Ramos (cell line): ENCODE data around the gene PLXDC1.

ENCODE experiments used
- in situ Hi-C: fragments of 300-500 bp; cut with MboI; formaldehyde crosslinking; loops from one replicate; pipeline ENCODE4 v1.14.3; 2022; ENCODE audit warnings: low sequenced_read_pairs; ENCODE audit not compliant: unreplicated experiment

Gene PLXDC1

DNA sequence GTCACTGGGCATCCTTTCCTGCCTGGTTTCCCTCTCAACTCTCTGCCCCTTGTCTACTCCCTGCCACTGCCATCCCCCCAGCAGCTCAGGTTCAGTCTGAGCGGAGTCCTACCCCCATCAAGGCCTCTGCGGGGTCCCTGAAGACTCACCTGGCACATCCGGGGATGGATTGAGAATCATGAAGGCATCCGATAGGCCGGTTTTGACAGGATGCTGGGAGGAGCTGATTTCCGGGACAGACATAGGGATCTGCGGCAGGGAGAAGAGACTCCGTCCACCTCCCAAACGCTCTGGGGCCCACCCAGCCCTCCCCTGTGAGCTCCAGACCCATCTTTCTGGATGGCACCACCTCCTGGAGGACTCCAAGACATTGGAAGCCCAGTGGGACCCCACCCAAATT lies 45.7 kb downstream of the PLXDC1 start:
- in situ Hi-C loops: no loop called here

DNA sequence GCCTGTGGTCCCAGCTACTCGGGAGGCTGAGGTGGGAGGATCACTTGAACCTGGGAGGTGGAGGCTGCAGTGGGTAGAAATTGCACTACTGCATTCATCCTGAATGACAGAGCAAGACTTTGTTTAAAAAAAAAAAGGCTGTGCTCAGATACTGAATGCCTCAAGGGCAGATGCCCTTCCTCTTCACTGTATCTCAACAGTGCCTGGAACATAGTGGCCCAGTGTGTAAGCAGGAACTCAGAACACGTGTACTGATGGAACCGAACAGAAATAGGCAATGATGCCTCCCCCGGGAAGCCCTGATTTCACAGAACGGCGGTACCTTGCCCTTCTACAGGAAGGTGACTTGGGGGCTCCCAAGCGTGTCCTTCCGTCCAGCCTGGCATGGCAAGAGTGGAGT lies 46.8 kb downstream of the PLXDC1 start:
- in situ Hi-C loops: no loop called here

DNA sequence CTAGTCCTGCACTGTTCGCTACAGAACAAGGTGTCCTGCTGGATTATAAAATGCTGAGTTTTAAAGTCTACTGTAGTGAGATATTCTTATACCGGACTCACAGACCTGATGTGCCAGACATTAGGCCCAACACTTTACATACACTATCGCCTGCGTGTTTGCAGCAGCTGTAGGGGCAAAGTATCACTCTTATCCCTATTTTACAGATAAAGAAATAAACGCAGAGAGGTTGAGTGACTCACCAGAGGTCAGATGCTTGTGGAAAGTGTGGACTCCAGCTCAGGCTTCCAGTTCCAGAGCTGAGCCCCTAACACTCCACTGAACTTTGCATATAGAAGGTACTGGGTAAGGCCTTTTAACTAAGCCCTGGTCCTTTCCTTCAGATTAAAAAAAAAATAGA lies 47.4 kb downstream of the PLXDC1 start:
- in situ Hi-C loops: no loop called here

DNA sequence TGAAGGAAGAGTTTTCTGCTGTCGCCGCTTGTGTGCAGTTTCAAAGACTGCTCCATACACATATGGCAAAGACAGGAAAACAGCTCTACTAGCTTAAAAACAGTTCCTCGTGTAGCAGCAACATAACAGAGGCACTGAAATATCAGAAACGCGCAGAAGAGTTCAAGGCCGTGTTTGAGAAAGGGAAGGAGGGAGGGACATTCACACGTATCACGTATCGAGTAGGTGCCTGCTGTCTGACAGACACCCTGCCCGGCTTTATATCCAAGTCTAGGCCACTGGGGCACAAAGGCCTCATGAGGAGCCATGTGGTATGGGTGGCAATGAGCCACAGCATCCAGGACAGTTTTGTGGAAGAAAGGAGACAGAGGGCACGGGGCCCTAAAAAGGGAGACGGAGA lies 50.3 kb downstream of the PLXDC1 start:
- in situ Hi-C loops: no loop called here

DNA sequence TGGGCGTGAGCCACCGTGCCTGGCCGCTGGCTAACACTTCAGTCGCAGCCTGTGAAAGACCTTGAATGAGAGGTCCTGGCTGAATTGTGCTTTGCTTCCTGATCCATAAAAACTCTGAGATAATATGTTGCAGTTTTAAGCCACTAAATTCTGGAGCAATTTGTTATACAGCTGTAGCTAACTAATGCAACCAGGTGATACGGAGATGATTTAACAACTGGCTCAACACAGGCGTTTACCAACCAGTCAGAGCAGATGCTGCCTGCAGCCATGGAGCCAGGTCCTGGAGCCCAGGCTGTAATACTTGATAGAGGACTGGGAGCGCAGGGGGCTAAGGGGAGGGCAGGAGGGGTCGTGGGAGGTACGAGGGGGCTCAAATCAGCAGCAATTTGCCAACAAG lies 50.9 kb downstream of the PLXDC1 start:
- in situ Hi-C loops: no loop called here

DNA sequence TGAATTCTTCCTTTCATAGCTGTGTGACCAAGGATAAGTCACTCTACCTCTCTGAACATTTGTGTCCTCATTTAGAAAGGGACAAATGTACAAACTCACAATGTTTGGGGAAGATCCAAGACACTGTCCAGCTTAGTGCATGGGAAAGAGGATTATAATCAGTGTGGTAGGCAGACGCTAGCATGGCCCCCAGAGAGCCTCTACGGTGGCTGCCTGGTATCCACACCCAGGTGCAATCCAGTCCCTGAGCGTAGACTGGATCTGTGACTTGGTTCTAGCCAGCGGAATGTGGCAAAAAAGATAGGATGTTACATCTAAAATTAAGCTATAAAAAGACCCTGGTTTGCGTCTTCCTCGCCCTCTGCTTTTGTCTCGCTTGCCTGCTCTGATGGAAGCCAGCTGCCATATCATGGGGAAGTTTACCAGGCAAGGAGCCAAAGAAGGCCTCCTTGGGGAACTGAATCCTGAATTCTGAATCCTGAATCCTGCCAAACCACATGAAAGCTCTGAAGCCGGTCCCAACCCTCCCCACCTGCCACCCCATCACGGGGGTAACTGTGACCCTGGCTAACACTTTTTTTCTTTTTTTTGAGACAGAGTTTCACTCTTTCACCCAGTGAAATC lies 51.7 kb downstream of the PLXDC1 start:
- in situ Hi-C loops: no loop called here

DNA sequence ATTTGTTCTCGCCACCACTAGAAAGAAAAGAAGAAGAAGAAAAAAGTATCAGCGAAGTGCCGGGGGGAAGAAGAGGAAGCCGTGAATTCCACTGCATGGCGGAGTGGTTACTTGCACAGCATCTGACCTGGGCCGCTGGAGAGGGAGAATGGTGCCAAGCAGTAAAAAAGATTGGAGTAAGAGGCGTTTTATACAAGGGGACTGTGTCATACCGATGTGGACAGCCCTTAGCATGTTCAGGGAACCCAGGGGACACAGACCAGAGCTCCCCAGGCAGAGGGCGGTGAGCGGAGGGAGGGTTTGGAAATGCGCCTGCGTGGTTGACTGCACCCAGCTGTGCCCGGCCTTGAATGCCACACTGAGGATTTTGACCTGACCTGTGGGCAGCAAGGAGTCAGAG lies 52.8 kb downstream of the PLXDC1 start:
- in situ Hi-C loops: no loop called here

DNA sequence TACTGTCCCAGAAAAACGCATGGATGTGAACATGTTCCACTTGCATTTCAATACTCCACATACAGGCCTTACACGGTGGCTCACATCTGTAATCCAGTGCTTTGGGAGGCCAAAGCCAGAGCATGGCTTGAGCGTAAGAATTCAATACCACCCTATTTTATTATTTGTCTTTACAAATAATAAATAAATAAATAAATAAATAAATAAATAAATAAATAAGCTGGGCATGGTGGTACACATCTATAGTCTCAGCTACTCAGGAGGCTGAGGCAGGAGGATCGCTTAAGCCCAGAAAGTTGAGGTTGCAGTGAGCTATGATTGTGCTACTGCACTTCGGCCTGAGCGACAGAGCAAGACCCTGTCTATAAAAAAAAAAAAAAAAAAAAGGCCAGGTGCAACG lies 53.9 kb downstream of the PLXDC1 start:
- in situ Hi-C loops: no loop called here

DNA sequence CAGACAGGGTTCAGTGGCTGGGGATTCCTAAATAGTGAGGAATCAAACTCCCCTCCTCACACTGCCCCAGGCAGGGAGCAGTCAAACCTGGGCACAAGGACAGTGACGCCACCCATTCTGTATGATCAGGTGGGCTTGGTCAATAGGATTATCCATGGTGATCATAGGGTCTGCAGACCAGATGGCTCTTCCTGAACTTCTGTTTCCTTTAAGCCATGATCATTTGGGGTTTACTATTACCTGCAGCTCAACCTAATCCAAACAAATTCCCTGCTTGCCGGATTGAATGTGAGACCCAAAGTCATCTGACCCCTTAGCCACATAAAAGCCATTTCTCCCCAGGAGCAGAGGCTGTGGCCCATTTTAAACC lies 54.3 kb downstream of the PLXDC1 start:
- in situ Hi-C loops: no loop called here

DNA sequence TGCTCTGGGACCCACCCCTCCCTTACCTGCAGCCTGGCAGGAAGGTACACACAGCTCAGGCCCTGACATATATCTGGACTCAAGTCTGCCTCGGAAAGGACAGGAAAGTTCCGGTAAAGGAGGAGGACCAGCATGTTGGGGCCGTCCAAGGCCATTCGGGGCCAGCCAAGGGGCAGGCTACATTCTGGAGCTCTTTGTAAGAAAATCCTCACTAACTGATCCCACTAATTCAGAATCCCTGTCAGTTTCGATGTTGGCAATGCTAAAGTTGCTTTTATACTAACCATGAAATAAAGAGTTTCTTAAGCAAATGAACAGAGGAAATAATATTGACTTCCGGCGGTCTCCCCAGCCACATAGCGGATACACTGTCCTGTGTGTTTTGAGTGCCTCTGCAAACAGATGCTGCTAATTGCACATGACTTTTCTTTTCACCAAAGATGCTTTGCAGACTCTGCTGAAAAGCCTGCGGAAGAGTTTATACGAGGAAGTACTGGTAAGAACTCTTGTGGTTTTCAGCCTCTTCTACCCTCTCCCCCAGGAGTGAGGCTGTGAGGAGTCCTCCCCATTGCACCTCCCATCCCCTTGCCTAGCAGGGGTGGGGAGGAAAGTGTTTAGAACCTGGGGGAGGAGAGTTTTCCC lies 54.8 kb downstream of the PLXDC1 start:
- in situ Hi-C loops: no loop called here

DNA sequence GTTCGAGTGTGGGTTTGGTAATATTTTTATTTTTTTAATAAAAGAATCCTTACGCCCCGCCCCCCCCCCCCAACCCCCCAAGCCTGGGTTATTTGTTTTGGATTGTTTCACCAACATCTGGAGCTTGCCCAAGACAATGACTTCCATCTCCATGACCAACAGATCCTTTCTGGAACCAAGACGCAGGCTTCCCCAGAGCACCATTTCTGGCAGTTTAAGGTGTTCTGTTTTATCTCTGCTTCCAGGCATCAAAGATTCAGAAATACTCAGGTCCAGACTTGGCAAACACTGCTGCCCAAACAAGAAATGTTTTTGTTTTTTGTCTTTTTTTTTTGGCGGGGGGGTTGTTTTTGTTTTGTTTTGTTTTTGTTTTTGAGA lies 56.1 kb downstream of the PLXDC1 start:
- in situ Hi-C loops: no loop called here

DNA sequence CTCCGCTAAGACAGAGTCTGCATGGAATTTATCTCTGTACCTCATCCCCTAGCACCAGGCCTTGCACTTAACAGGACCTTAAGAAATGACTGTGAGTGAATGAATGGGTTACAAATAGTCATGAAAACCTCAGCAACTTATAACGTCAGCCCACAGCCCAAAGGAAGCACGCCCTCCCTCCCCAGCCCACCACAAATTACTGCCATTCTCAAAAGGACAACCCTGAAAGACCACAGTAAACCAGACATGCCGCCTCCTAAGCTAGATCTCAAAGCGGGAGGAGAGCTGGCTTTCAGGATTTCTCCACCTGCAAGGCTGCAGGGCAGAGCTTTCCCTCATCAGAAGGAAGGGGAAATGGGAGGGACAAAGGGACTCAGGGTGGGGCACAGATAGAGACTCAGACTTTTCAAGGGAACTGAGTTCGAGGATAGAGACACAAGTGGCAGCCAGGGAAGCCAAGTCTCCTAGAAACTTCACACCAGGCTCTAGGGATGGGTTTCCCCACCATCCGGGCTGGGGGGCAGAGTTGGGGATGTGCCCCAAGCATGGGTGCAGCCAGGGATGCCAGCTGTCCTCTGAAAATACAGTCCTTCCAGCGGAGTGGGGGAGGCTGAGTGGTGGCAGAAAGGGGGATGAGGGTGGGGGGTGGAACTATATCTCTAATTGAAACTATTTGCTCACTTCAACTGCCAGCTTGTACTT lies 56.7 kb downstream of the PLXDC1 start:
- in situ Hi-C loops: no loop called here

DNA sequence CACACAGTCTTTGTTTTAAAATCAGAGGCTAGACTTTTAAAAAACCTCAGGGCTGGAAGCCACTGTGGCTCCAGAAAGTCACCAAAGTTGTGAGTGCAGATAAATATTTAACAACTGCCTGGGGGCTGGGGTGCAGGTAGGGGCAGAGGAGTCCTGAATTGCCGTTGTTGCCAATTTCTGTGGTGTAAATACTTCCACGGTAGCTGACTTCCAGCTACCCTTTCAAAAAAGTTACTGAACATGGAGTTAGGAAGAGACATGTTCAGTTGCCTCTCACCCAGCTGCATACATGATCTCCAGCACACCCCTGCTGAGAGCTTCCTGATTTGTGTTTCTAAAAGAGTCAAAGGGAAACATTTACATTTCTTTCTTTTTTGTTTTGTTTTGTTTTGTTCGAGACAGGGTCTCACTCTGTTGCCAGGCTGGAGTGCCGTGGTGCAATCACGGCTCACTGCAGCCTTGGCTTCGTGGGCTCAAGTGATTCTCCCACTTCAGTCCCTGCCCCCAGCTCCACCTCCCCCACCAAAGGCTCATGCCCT lies 58.7 kb downstream of the PLXDC1 start:
- in situ Hi-C loops: no loop called here

DNA sequence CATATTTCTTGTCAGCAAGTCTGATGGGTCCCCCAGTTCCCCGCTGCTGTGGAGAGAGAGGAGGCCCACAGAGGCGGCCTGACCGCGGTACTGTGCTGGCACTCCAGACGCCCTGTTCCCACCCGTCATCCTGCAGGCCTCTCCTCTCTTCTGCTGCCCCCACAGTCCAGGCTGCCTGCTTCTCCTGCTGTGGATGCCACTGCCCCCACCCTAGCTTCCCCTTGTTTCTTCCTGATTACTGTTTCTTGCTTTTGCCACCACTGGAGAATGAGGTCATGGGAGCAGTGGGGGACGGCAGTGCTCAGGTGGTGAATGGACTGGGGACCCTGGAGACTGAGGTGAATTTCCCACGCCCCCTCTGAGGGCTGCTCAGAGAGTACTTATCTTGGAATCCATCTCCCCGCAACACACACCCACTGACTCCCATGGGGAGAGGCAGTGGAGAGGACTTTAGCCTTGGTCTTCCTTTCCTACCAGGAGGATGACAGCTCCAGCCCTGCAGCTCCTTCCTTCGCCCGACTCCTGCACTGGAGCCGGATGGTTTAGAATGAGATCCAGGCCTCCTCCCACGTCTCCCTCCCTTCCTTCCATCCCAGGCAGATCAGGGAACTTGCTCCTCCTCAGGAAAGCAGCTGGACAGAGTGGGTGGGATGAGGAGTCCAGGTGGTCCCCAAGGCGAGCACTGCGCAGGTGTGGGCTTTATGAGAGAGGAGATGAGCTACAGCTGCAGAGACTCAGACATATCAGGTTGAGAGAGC lies 60.4 kb downstream of the PLXDC1 start:
- in situ Hi-C loops: no loop called here

DNA sequence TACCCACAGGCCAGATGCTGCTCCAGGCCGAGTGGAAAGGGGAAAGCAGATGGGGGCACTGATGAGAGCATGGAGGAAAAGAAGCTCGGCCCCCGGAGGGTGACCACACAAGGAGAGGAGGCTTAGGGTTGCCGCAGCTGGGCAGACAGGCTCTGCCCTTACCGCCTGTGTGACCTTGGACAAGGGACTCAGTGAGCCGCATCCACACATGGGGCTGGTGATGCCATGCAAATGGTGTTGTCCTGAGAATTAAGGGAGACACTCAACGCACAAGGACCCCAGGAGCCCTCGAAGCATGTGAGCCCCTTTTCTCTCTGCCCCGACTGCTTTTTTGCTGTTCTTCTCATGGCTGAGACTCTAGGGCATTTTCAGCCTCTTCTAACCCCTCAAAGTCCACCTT lies 61.0 kb downstream of the PLXDC1 start:
- in situ Hi-C loops: no loop called here

DNA sequence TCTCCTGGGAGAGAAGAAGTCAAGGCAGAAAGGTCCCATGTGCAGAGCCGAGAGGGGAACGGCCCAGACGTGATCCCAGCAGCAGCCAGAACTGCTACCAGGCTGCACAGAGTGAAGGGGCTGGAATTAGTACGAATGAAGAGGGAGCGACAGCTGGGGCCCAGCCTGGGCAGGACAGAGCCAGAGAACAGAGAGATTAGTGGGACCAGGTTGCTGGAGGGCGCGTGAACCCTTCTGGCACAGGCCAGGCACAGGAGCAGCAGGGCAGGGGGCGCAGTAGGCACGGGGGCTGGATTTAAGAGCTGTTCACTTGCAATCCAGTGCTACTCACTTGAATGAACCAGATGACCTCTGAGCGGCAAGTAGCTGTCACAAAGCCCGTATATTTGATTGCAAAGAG lies 66.9 kb downstream of the PLXDC1 start:
- in situ Hi-C loops: no loop called here

DNA sequence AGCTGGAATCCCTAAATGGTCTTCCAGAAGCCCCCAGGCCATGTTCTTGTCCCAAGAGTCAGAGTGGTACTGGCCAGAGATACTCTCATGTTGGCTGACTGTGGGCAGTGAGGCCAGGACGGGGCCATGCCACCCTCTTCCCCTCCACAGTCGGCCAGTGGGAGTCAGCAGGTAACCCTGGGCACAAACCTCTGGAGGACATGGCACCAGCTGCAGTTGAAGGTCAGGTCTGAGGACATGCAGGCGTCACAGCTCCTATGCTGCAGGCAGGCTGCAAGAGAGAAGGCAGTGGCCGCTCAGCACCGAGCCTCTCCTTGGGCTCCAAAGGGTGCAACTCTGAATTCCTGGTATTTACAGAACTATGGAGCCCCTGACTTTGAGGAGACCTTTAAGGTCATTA lies 68.2 kb downstream of the PLXDC1 start:
- in situ Hi-C loops: no loop called here

DNA sequence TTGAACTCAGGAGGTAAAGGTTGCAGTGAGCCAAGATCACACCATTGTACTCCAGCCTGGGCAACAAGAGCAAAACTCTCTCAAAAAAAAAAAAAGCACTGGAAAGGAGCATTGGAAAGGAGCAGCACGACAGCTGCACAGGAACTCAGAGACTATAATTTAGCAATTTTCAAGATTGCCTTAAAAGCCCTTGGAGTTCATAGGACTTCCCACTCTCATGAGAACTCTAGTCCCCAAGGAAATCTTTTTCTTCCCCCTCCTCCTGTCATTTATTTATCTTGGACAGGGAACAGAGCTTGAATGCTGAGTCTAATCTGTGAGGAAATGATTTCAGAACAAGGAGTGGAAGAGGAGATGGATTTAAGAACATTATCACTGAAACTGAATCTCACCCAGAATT lies 69.0 kb downstream of the PLXDC1 start:
- in situ Hi-C loops: no loop called here

DNA sequence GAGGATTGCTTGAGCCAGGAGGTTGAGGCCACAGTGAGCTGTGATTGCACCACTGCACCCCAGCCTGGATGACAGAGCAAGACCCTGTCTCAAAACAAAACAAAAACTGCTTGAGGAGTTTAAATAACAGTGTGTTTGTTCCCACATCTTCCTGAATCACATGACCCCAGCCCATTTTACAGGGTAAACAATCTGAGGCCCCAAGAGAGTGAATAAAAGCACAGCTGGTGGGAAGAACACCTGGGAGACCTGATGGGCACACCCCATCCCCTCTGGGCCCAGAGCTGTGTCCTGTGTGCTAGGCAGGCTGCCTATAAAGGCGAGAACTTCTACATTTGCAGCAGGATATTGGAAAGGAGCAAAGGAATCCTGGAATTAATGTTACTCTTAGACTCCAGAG lies 69.6 kb downstream of the PLXDC1 start:
- in situ Hi-C loops: no loop called here

DNA sequence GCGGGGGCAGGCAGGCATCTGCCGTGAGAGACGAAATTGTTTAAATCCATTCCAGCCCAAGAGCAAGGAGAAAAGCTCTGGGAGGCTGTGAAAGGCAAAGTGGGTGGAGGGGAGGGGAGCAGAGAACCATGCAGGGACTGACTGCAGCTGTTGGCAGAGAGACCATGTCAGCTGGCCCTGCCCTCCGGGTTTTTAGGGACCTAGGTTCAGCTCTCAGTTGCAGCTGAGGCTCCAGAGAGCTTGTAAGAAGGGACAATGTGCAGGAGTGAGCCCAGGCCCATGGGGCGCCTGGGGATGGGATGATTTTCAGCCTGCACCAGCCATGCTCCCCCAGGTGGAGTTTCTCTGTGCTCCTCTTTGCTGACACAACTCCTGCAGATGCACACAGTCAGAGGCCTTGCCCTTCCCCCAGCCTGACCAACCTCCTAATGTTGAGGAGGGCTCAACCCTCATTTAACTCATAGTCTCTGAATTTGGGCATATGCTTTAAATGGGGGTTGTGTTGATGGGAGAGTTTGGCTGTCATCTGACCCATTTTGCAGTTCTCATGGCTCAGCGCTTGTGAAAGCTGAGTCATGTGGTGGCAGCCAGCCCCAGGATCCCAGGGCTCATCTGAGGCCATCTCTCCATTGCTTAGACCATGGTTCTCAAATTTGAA lies 70.9 kb downstream of the PLXDC1 start:
- in situ Hi-C loops: no loop called here
